D721Med (cell line): ENCODE results near the gene OR1F1.

ENCODE experiments used
- DNase-seq: peaks from one replicate; pipeline ENCODE4 v3.0.0; 2011; ENCODE audit warnings: low spot score; ENCODE audit not compliant: insufficient read length
- FAIRE-seq: peaks from 2 replicates; lab custom pipeline; 2011; peaks lifted over from hg19 to GRCh38; lab: Jason Lieb, UNC
- TF ChIP-seq, protein P1 (sequence below): IDR thresholded peaks from 2 replicates; pipeline ENCODE4 v1.5.1; 2012; ENCODE audit warnings: mild to moderate bottlenecking, control low read depth; ENCODE audit not compliant: insufficient read depth; ENCODE audit errors: missing control alignments

OR1F1 gene

DNA sequence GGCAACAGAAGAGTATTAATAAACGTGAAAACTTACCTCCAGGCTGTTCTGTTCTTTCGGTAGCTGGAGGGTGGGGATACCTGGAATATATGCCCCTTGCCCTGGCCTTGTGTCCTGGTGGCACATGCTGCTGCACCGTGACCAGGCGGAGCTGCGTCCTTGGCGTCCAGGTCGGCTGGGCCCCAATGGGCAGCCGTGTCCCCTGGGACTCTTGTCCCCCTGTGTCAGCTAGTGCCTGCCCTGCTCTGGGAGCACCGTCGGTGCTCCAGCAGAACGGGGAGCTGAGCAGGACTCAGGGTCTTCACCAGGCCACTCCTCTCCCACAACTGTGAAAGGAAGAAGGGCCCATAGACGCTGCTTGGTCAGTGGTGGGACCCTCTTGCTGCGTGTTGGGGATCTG, 45.2 kb upstream of the OR1F1 start:
- DNase-seq: no peak
- no peak for FAIRE-seq
- TF ChIP-seq, protein P1, sequence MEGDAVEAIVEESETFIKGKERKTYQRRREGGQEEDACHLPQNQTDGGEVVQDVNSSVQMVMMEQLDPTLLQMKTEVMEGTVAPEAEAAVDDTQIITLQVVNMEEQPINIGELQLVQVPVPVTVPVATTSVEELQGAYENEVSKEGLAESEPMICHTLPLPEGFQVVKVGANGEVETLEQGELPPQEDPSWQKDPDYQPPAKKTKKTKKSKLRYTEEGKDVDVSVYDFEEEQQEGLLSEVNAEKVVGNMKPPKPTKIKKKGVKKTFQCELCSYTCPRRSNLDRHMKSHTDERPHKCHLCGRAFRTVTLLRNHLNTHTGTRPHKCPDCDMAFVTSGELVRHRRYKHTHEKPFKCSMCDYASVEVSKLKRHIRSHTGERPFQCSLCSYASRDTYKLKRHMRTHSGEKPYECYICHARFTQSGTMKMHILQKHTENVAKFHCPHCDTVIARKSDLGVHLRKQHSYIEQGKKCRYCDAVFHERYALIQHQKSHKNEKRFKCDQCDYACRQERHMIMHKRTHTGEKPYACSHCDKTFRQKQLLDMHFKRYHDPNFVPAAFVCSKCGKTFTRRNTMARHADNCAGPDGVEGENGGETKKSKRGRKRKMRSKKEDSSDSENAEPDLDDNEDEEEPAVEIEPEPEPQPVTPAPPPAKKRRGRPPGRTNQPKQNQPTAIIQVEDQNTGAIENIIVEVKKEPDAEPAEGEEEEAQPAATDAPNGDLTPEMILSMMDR: no peak

DNA sequence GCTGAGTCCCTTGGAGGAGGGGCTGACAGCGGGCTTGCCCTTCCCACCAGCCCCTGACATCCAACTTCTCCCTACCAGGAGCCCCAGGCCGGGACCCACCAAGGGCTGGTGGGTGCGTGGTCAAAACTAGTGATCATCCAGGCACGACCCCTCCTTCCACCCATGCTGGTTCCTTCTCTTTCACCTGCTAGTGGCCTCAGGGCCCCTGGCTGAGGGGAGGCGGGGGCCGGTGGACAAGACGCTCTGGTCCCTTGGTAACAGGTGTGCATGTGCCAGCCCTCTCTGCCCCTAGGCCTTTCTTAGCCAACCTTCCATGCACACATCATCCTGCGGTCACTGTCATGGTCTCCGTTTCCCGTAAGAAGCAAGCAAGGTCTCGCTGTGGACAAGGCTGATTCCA, 44.8 kb upstream of the OR1F1 start:
- DNase-seq: no peak
- TF ChIP-seq, protein P1: no peak
- FAIRE-seq: no peak

DNA sequence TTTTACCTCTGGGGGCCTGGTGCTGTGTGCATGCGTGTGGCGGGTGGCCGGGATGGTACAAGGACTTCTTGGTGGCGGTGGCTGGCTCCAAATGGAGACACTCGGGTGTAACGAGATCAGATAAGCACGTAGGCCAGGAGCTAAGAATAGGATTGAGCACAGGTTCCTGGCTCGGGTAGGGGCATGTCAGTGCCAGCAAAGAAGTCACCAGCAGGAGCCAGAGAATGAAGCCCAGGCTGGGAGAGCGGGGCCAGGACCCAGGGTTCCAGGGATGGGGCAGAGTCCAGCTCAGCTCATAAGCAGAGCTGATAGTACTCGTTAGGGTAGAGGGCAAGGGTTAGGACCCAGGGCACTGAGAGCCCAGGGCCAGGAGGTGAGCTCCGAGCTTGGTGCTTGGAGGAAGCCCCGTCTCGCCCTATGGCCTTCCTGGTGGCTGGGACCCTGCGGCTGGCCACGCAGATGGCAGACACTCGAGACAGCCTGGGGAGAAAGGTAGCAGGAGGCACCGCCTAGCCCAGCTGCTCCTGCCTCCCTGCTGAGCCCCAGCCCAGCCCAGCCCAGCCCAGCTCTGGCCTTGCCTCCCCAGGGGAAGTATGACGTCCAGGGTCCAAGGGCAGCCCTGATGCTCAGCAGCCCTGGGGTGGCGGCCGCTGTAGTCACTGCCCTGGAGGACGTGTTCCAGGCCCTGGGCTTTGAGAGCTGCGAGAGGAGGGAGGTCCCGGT, 44.2 kb upstream of the OR1F1 start:
- TF ChIP-seq, protein P1: no peak
- no peak for FAIRE-seq
- no peak for DNase-seq

DNA sequence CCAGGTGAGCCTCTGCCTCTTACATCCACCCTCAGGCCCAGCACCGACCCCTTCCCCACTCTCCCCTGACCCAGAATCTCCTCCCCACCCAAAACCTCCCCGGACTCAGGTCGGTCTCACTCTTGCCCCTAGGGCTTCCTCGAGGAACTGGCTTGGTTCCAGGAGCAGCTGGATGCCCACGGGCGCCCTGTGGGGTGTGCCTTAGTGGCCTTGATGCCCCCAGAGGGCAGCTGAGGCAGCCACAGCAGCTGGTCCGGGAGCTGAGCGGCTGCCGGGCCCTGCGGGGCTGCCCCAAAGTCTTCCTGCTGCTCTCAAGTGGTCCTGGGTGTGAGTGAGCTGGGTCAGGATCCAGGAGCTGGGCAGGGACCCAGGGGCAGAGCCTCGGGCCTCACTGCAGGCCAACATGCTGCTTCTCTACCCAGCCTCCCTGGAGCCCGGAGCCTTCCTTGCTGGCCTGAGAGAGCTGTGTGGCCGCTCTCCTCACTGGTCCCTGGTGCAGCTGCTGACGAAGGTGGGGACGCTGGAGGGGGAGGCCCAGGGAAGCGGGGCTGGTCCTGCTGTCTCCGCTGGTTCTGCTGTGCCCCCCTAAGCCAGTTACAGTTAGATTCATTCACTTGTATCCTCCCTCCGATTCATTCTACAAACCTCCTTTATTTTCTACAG, 43.6 kb upstream of the OR1F1 start:
- TF ChIP-seq, protein P1: no peak
- FAIRE-seq (no peak), DNase-seq (no peak)

DNA sequence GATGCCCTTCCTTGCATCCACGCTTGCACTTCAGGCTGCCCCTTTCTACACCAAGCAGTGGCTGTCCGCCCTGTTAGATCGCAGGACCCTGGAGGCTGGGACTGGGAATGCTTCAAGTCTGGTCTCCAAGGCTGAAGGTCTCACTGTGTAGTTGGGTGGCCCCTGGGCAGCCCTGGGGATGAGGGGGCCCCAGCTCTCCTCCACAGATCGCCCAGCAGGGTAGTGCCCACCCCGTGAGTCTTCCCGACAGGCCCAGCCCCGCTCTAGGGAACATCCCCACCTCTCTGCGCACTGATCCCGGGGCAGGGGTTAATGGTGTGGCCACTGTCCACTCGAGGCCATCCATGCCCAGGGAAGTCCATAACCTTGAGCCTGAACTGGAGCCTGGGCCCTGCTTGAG, 42.9 kb upstream of the OR1F1 start:
- no peak for DNase-seq
- no peak for FAIRE-seq
- TF ChIP-seq, protein P1: no peak

DNA sequence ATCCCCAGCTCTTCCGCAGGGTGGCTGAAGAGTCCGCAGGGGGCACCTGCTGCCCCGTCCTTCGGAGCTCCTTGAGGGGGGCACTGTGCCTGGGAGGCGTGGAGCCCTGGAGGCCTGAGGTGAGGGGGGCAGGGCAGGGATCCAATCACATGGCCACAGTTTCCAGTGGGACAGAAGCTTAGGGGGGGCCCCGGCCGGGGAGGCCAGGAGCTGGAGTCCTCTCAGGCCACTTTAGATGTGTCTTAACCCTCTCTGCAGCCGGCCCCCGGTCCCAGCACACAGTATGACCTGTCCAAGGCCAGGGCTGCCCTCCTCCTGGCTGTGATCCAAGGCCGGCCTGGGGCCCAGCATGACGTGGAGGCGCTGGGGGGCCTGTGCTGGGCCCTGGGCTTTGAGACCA, 42.3 kb upstream of the OR1F1 start:
- FAIRE-seq: no peak

More for the DNA sequence above, 42.3 kb upstream of the OR1F1 start:
- TF ChIP-seq, protein P1: no peak
- DNase-seq: no peak
